ENCODE data around the gene AKAP9. TPM values are rescaled to one million over a fixed set of nuclear protein-coding genes. Genes with fewer than 3 reads are reported as not detected.
A peak's percentile ranks its signal among the peaks of the same experiment; 100 is the strongest.

Gene AKAP9
- polyA plus RNA-seq, 1 donor, result 127 TPM

DNA sequence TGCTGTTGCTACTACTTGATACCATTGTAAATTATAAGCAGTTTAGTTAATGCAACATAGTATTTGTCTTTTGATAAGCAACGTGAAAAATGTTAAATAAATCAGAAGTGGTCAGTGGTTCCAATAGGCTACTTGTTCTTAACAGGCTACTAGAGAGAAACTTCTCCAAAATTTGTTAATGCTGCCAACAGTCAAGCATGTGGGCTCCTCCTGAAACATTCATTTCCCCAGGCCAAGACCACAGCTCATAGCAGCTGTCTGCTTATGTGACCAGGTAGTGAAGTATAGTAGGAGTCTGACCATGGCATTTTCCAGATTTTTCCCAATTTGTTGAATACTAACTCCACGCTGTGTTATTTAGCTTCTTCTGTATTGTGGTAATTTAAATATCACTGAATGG, 112.7 kb downstream of the AKAP9 start:
- no peak overlapping the region for H3K27ac ChIP-seq (ENCODE audit: low read length)
- WGBS (ENCODE audit: insufficient coverage, low lambda C conversion rate), result 100% methylated on average over 1 of the region's 2 CpGs

GRCh38 chr7:92056286-92056685, 115.6 kb downstream of the AKAP9 start:
- peak; percentile 49 to 65 for DNase-seq
- H3K27ac ChIP-seq (ENCODE audit: low read length), result peak overlapping the region; percentile 76
- H3K9me3 ChIP-seq (ENCODE audit: control insufficient read depth, low read depth, low read length), result no peaks in the 10 kb centered on the region
- WGBS (ENCODE audit: insufficient coverage, low lambda C conversion rate), result 0% methylated on average over 1 of the region's 1 CpG
- H3K27me3 ChIP-seq (ENCODE audit: control insufficient read depth, insufficient read depth, low read length), result no peaks in the 10 kb centered on the region
- H3K4me1 ChIP-seq (ENCODE audit: control insufficient read depth, insufficient read depth, low read length), result peaks cover 17% of the 10 kb centered on the region
- H3K36me3 ChIP-seq (ENCODE audit: control insufficient read depth, insufficient read depth, low read length), result peaks cover 16% of the 10 kb centered on the region
- H3K4me3 ChIP-seq (ENCODE audit: low read length), result no peak overlapping the region

More for the DNA sequence above, 112.7 kb downstream of the AKAP9 start:
- no peaks in the 10 kb centered on the region for H3K27me3 ChIP-seq (ENCODE audit: control insufficient read depth, insufficient read depth, low read length)
- no peaks in the 10 kb centered on the region for H3K9me3 ChIP-seq (ENCODE audit: control insufficient read depth, low read depth, low read length)
- peaks cover 24% of the 10 kb centered on the region for H3K36me3 ChIP-seq (ENCODE audit: control insufficient read depth, insufficient read depth, low read length)
- no peak overlapping the region for H3K4me3 ChIP-seq (ENCODE audit: low read length)
- no peak for DNase-seq
- H3K4me1 ChIP-seq (ENCODE audit: control insufficient read depth, insufficient read depth, low read length), result peaks cover 19% of the 10 kb centered on the region

- Histone ChIP-seq H3K4me3 (ENCODE audit: low read length) (peak overlapping the region; percentile 30), H3K4me1 (ENCODE audit: control insufficient read depth, insufficient read depth, low read length) (peaks cover 12% of the 10 kb centered on the region)
- WGBS (ENCODE audit: insufficient coverage, low lambda C conversion rate), result 40% methylated on average over 1 of the region's 2 CpGs
These were observed 116.7 kb downstream of the AKAP9 start for GRCh38 chr7:92057375-92057774.

GRCh38 chr7:92058040-92058439, 117.4 kb downstream of the AKAP9 start:
- DNase-seq, result no peak
- H3K9me3 ChIP-seq (ENCODE audit: control insufficient read depth, low read depth, low read length), result no peaks in the 10 kb centered on the region
- peaks cover 12% of the 10 kb centered on the region for H3K4me1 ChIP-seq (ENCODE audit: control insufficient read depth, insufficient read depth, low read length)
- H3K27me3 ChIP-seq (ENCODE audit: control insufficient read depth, insufficient read depth, low read length), result no peaks in the 10 kb centered on the region
- peaks cover 10% of the 10 kb centered on the region for H3K36me3 ChIP-seq (ENCODE audit: control insufficient read depth, insufficient read depth, low read length)
- H3K4me3 ChIP-seq (ENCODE audit: low read length), result peak overlapping the region; percentile 30
- WGBS (ENCODE audit: insufficient coverage, low lambda C conversion rate), result 58% methylated on average over 2 of the region's 5 CpGs
- peak overlapping the region; percentile 76 for H3K27ac ChIP-seq (ENCODE audit: low read length)

More at GRCh38 chr7:92057375-92057774, 116.7 kb downstream of the AKAP9 start:
- no peaks in the 10 kb centered on the region for H3K9me3 ChIP-seq (ENCODE audit: control insufficient read depth, low read depth, low read length)
- H3K36me3 ChIP-seq (ENCODE audit: control insufficient read depth, insufficient read depth, low read length), result peaks cover 13% of the 10 kb centered on the region
- peak; percentile 90 for DNase-seq
- no peaks in the 10 kb centered on the region for H3K27me3 ChIP-seq (ENCODE audit: control insufficient read depth, insufficient read depth, low read length)
- peak overlapping the region; percentile 76 for H3K27ac ChIP-seq (ENCODE audit: low read length)

GRCh38 chr7:92058899-92059298, 118.2 kb downstream of the AKAP9 start:
- H3K4me3 ChIP-seq (ENCODE audit: low read length), result peak overlapping the region; percentile 30
- peaks cover 9% of the 10 kb centered on the region for H3K36me3 ChIP-seq (ENCODE audit: control insufficient read depth, insufficient read depth, low read length)
- H3K9me3 ChIP-seq (ENCODE audit: control insufficient read depth, low read depth, low read length), result no peaks in the 10 kb centered on the region
- DNase-seq, result peak in 1 of 2 donors; percentile 32
- H3K27me3 ChIP-seq (ENCODE audit: control insufficient read depth, insufficient read depth, low read length), result no peaks in the 10 kb centered on the region
- H3K4me1 ChIP-seq (ENCODE audit: control insufficient read depth, insufficient read depth, low read length), result peaks cover 12% of the 10 kb centered on the region
- peak overlapping the region; percentile 76 for H3K27ac ChIP-seq (ENCODE audit: low read length)
- no CpG with 5 or more reads among the region's 2 CpGs for WGBS (ENCODE audit: insufficient coverage, low lambda C conversion rate)

DNA sequence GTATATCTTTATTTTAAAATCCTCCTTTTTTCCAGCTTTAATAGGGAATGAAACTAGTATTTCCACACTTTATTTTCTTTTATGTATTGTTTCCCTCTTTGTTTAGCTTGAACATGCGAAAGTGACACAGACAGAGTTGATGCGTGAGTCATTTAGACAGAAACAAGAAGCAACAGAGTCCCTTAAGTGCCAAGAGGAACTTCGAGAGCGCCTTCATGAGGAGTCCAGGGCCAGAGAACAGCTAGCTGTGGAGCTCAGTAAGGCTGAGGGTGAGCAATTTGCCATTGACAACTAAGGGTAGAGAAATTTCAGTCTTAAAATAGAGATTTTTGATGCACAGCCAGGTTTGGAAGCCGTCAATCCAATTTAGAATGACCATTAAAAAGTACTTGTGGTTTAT, 120.5 kb downstream of the AKAP9 start:
- Histone ChIP-seq H3K4me1 (ENCODE audit: control insufficient read depth, insufficient read depth, low read length) (peaks cover 12% of the 10 kb centered on the region), H3K4me3 (ENCODE audit: low read length) (no peak overlapping the region), H3K9me3 (ENCODE audit: control insufficient read depth, low read depth, low read length) (no peaks in the 10 kb centered on the region), H3K27ac (ENCODE audit: low read length) (no peak overlapping the region), H3K36me3 (ENCODE audit: control insufficient read depth, insufficient read depth, low read length) (peaks cover 10% of the 10 kb centered on the region), H3K27me3 (ENCODE audit: control insufficient read depth, insufficient read depth, low read length) (no peaks in the 10 kb centered on the region)
- no peak for DNase-seq
- WGBS (ENCODE audit: insufficient coverage, low lambda C conversion rate), result no CpG with 5 or more reads among the region's 5 CpGs

GRCh38 chr7:92064438-92065029, 123.9 kb downstream of the AKAP9 start:
- H3K4me3 ChIP-seq (ENCODE audit: low read length), result no peak overlapping the region
- peak overlapping the region; percentile 4 for H3K27ac ChIP-seq (ENCODE audit: low read length)
- H3K36me3 ChIP-seq (ENCODE audit: control insufficient read depth, insufficient read depth, low read length), result peaks cover 23% of the 10 kb centered on the region
- H3K27me3 ChIP-seq (ENCODE audit: control insufficient read depth, insufficient read depth, low read length), result no peaks in the 10 kb centered on the region
- DNase-seq, result peak in 1 of 2 donors; percentile 59
- H3K9me3 ChIP-seq (ENCODE audit: control insufficient read depth, low read depth, low read length), result no peaks in the 10 kb centered on the region
- WGBS (ENCODE audit: insufficient coverage, low lambda C conversion rate), result no CpG with 5 or more reads among the region's 2 CpGs
- H3K4me1 ChIP-seq (ENCODE audit: control insufficient read depth, insufficient read depth, low read length), result no peaks in the 10 kb centered on the region

DNA sequence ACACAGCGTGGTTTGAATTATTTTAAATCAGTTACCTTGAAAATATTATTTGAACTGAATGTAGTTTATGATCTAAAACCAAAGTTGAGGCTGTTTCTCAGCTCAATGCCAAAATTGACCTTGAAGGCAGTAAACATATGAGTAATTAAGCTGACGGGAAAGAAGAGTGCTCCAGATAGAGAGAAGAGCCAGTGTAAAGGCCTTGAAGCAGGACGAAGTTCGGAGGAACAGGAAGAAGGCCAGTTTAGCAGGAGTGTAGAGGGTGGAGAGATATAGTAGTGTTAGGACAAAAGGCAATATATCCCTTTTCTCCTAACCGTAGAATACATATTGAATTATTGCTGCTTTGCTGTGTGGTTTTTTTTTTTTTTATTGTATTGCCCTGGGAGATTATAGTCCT, 130.4 kb downstream of the AKAP9 start:
- peak overlapping the region; percentile 71 for H3K27ac ChIP-seq (ENCODE audit: low read length)
- H3K4me3 ChIP-seq (ENCODE audit: low read length), result no peak overlapping the region
- 28% methylated on average over 3 of the region's 5 CpGs for WGBS (ENCODE audit: insufficient coverage, low lambda C conversion rate)
- H3K27me3 ChIP-seq (ENCODE audit: control insufficient read depth, insufficient read depth, low read length), result no peaks in the 10 kb centered on the region
- peak; percentile 58 to 82 for DNase-seq
- H3K4me1 ChIP-seq (ENCODE audit: control insufficient read depth, insufficient read depth, low read length), result peaks cover 4% of the 10 kb centered on the region
- H3K36me3 ChIP-seq (ENCODE audit: control insufficient read depth, insufficient read depth, low read length), result peaks cover 29% of the 10 kb centered on the region
- H3K9me3 ChIP-seq (ENCODE audit: control insufficient read depth, low read depth, low read length), result no peaks in the 10 kb centered on the region

- WGBS (ENCODE audit: insufficient coverage, low lambda C conversion rate), result 60% methylated on average over 1 of the region's 1 CpG
- Histone ChIP-seq H3K4me3 (ENCODE audit: low read length) (no peak overlapping the region), H3K36me3 (ENCODE audit: control insufficient read depth, insufficient read depth, low read length) (peaks cover 22% of the 10 kb centered on the region), H3K4me1 (ENCODE audit: control insufficient read depth, insufficient read depth, low read length) (peaks cover 4% of the 10 kb centered on the region), H3K9me3 (ENCODE audit: control insufficient read depth, low read depth, low read length) (no peaks in the 10 kb centered on the region), H3K27me3 (ENCODE audit: control insufficient read depth, insufficient read depth, low read length) (no peaks in the 10 kb centered on the region), H3K27ac (ENCODE audit: low read length) (peak overlapping the region; percentile 71)
- DNase-seq, result no peak
These were observed 131.5 kb downstream of the AKAP9 start for GRCh38 chr7:92072121-92072520.

- Histone ChIP-seq H3K27me3 (ENCODE audit: control insufficient read depth, insufficient read depth, low read length) (no peaks in the 10 kb centered on the region), H3K27ac (ENCODE audit: low read length) (no peak overlapping the region), H3K4me3 (ENCODE audit: low read length) (no peak overlapping the region), H3K36me3 (ENCODE audit: control insufficient read depth, insufficient read depth, low read length) (peaks cover 19% of the 10 kb centered on the region), H3K9me3 (ENCODE audit: control insufficient read depth, low read depth, low read length) (no peaks in the 10 kb centered on the region), H3K4me1 (ENCODE audit: control insufficient read depth, insufficient read depth, low read length) (peaks cover 4% of the 10 kb centered on the region)
- 100% methylated on average over 2 of the region's 3 CpGs for WGBS (ENCODE audit: insufficient coverage, low lambda C conversion rate)
- DNase-seq, result no peak
These were observed 132.0 kb downstream of the AKAP9 start for GRCh38 chr7:92072708-92073107.

All from large intestine (tissue), 3 donors.